Activated CD8-positive, alpha-beta T cell treated with anti-CD3 and anti-CD28 coated beads for 36 hours (primary cell): Measurements from ENCODE around the gene IFT122. TPM values are rescaled to one million over a fixed set of nuclear protein-coding genes. Genes with fewer than 3 reads are reported as not detected.

Experiments
- ATAC-seq: fragments of 200-7000 bp; cut with Tn5 transposase; one replicate; pipeline ENCODE4 v1.10.0; 2021; ENCODE audit warnings: mild to moderate bottlenecking, moderate library complexity
- CTCF ChIA-PET: fragments of 350-600 bp; sonication (Branson Sonifier 250); formaldehyde crosslinking; loops from one replicate; lab custom pipeline; 2021; ENCODE audit warnings: antibody characterized with exemption; lab: Charles Lee
- POLR2A ChIA-PET: fragments of 350-600 bp; sonication (Branson Sonifier 250); formaldehyde crosslinking; loops from one replicate; lab custom pipeline; 2021; ENCODE audit warnings: antibody characterized with exemption; lab: Charles Lee
- DNase-seq: peaks from one replicate; pipeline ENCODE4 v3.0.0-alpha.2; 2020
- H3K27ac Mint-ChIP-seq: one replicate; pipeline ENCODE4 v1.8.0; 2021; ENCODE audit warnings: mild to moderate bottlenecking, mixed read lengths
- H3K27me3 Mint-ChIP-seq: one replicate; pipeline ENCODE4 v1.8.0; 2021; ENCODE audit warnings: mixed read lengths
- H3K36me3 Mint-ChIP-seq: one replicate; pipeline ENCODE4 v1.8.0; 2021; ENCODE audit warnings: low read depth, mixed read lengths
- H3K4me1 Mint-ChIP-seq: one replicate; pipeline ENCODE4 v1.8.0; 2021; ENCODE audit warnings: low read depth, mixed read lengths
- H3K4me3 Mint-ChIP-seq: one replicate; pipeline ENCODE4 v1.8.0; 2021; ENCODE audit warnings: mild to moderate bottlenecking, moderate library complexity, mixed read lengths
- H3K9me3 Mint-ChIP-seq: one replicate; pipeline ENCODE4 v1.8.0; 2021; ENCODE audit warnings: mixed read lengths
- intact Hi-C: fragments of 100-400 bp; cut with micrococcal nuclease; formaldehyde crosslinking; loops from one replicate; pipeline ENCODE4 v1.10.0; 2022
- total RNA-seq, 2 experiments: library from RNA; stranded (reverse); gene quantifications; one replicate each; pipeline ENCODE4 v1.2.3, GENCODE V29; 2021
- TF ChIP-seq, protein P1 (sequence below): fragments of 200-600 bp; IDR thresholded peaks from one replicate; pipeline ENCODE4 v1.8.0; 2022; ENCODE audit warnings: antibody characterized with exemption, mild to moderate bottlenecking

IFT122 gene
- total RNA-seq, 2 experiments from 2014 or later, result 18.9 to 20.4 TPM

DNA sequence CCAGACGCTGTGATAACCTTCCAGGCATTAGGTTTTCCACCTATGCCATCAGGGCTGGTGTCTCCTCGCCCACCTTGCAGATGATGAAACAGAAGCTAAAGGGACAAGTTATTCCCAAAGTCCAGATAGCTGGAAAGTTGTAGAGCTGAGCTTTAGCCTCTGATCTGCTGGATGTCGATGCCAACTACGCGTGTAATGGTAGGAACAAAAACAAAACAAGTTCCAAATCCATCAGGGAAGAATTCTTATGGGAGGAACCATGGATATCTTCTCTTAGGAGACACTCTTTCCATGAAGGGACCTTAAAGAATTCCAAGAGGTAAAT lies 60.3 kb downstream of the IFT122 start:
- CTCF ChIA-PET, result interaction anchor here (1.3 kb wide), 1 partner anchor 10 kb away, joined by 3 read pairs; no protein-coding TSS in a partner anchor
- POLR2A ChIA-PET, result no interaction called here
- no peaks in the 10 kb centered on the region for H3K27me3 Mint-ChIP-seq
- H3K4me1 Mint-ChIP-seq, result no peaks in the 10 kb centered on the region
- H3K4me3 Mint-ChIP-seq, result no peak overlapping the region
- H3K27ac Mint-ChIP-seq, result no peak overlapping the region
- H3K36me3 Mint-ChIP-seq, result no peaks in the 10 kb centered on the region
- ATAC-seq, result no peak
- H3K9me3 Mint-ChIP-seq, result no peaks in the 10 kb centered on the region
- TF ChIP-seq, protein P1, sequence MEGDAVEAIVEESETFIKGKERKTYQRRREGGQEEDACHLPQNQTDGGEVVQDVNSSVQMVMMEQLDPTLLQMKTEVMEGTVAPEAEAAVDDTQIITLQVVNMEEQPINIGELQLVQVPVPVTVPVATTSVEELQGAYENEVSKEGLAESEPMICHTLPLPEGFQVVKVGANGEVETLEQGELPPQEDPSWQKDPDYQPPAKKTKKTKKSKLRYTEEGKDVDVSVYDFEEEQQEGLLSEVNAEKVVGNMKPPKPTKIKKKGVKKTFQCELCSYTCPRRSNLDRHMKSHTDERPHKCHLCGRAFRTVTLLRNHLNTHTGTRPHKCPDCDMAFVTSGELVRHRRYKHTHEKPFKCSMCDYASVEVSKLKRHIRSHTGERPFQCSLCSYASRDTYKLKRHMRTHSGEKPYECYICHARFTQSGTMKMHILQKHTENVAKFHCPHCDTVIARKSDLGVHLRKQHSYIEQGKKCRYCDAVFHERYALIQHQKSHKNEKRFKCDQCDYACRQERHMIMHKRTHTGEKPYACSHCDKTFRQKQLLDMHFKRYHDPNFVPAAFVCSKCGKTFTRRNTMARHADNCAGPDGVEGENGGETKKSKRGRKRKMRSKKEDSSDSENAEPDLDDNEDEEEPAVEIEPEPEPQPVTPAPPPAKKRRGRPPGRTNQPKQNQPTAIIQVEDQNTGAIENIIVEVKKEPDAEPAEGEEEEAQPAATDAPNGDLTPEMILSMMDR, result no peak
- no peak for DNase-seq
- intact Hi-C loops, result no loop called here

DNA sequence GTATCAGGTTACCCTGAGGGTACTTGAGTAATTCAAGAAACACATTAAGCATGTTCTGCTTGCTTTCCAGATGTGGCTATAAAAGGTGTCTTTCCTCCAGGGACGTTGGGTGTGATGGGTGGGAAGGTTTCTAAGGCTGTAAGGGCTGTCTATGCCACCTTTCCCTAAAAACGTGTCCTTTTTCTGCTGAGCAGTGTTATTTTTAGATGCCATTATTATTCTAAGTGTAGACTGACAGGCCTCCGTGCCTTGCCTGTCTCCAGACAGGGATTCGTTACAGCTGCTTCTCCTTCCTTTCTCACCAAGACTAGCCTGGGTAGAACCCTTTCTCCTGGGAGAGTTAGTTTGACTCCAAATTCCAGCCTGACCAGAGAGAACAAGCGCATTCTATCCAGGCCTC lies 61.6 kb downstream of the IFT122 start:
- no peaks in the 10 kb centered on the region for H3K9me3 Mint-ChIP-seq
- no peaks in the 10 kb centered on the region for H3K36me3 Mint-ChIP-seq
- TF ChIP-seq, protein P1, result no peak
- H3K4me1 Mint-ChIP-seq, result no peaks in the 10 kb centered on the region
- H3K27me3 Mint-ChIP-seq, result no peaks in the 10 kb centered on the region
- no peak overlapping the region for H3K27ac Mint-ChIP-seq
- CTCF ChIA-PET, result no interaction called here
- intact Hi-C loops, result no loop called here
- POLR2A ChIA-PET, result interaction anchor here (0.9 kb wide), 1 partner anchor 327 kb away, joined by 3 read pairs; no protein-coding TSS in a partner anchor
- H3K4me3 Mint-ChIP-seq, result no peak overlapping the region
- no peak for ATAC-seq
- no peak for DNase-seq

DNA sequence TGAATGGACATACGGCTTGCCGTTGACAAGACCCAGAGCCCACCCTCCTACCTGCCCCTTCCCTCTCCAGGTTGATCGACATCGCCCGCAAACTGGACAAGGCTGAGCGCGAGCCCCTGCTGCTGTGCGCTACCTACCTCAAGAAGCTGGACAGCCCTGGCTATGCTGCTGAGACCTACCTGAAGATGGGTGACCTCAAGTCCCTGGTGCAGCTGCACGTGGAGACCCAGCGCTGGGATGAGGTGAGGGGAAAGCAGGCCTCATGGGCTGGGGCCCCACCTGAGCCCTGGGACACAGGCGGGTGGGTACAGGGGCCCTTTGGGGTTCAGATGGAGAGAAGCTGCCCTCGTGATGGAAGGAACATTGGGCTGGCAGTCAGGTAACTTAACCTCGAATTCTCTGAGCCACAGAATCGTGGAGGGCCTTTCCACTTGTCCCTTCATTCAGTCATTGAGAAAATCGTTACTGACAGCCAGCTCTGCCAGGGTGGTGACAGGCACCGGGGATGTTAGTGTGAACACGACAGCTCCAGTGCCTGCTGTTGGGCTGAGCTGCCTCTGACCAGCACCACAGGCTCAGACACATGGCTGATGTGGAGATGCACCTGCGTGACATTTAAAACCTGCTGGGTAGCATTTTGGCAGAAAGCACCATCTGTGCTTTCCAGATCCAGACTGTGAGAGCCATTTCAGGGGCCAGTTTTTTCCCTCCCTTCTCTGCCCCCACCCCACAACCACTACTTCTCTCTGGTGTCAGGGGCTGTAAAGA lies 62.8 kb downstream of the IFT122 start:
- Mint-ChIP-seq H3K36me3 (no peaks in the 10 kb centered on the region), H3K9me3 (no peaks in the 10 kb centered on the region), H3K27ac (no peak overlapping the region), H3K4me1 (no peaks in the 10 kb centered on the region), H3K4me3 (no peak overlapping the region), H3K27me3 (no peaks in the 10 kb centered on the region)
- TF ChIP-seq, protein P1, result no peak
- ChIA-PET POLR2A (no interaction called here), CTCF (no interaction called here)
- no peak for DNase-seq
- intact Hi-C loops, result no loop called here
- ATAC-seq, result no peak

GRCh38 chr3:129503471-129504291 lies 63.7 kb downstream of the IFT122 start:
- intact Hi-C loops, result no loop called here
- Mint-ChIP-seq H3K9me3 (no peaks in the 10 kb centered on the region), H3K36me3 (no peaks in the 10 kb centered on the region), H3K4me1 (no peaks in the 10 kb centered on the region), H3K27me3 (no peaks in the 10 kb centered on the region), H3K4me3 (no peak overlapping the region), H3K27ac (no peak overlapping the region)
- TF ChIP-seq, protein P1, result no peak
- CTCF ChIA-PET, result no interaction called here
- ATAC-seq (no peak), DNase-seq (no peak)
- POLR2A ChIA-PET, result no interaction called here
